Suprapubic skin (tissue), 4 donors: ENCODE data around the gene GJA3.

ENCODE experiments used
- CTCF ChIP-seq, 2 donors: fragments of 200-600 bp in 1 of 2; fragments of 450-650 bp in 1 of 2; sonication (generic) in 1 of 2; IDR thresholded peaks; one replicate each; pipeline ENCODE4 v1.5.1; 2016 to 2019; ENCODE audit warnings: antibody characterized with exemption in 2 of 2, mild to moderate bottlenecking in 1 of 2, moderate library complexity in 1 of 2
- EP300 ChIP-seq: sonication (generic); formaldehyde crosslinking; IDR thresholded peaks from one replicate; pipeline ENCODE4 v1.6.1; 2017; ENCODE audit warnings: antibody characterized with exemption
- POLR2A ChIP-seq, 2 donors: fragments of 450-650 bp; IDR thresholded peaks; one replicate each; pipeline ENCODE4 v1.6.1; 2017; ENCODE audit warnings: antibody characterized with exemption in 2 of 2, mild to moderate bottlenecking in 2 of 2, moderate library complexity in 2 of 2
- POLR2AphosphoS5 ChIP-seq, 3 donors: sonication (generic); formaldehyde crosslinking; IDR thresholded peaks; one replicate each; pipeline ENCODE4 v1.6.1; 2017; ENCODE audit warnings: antibody characterized with exemption in 3 of 3

- no peak for TF ChIP-seq POLR2A (IDR thresholded peaks at IDR 0.05)
- no peak for TF ChIP-seq CTCF (IDR thresholded peaks at IDR 0.05)
- TF ChIP-seq EP300: no peak
- no peak for TF ChIP-seq POLR2AphosphoS5 (IDR thresholded peaks at IDR 0.05)
These were observed 29.8 kb upstream of the GJA3 start for GRCh38 chr13:20190481-20191310.
